Measurements from ENCODE around the gene FGFBP2. TPM values are rescaled to one million over a fixed set of nuclear protein-coding genes. Genes with fewer than 3 reads are reported as not detected.

Gene FGFBP2
- total RNA-seq, 1 donor: 0.36 TPM

- Histone ChIP-seq H3K9me3 (ENCODE audit: low read depth, low read length) (no peaks in the 10 kb centered on the region), H3K4me2 (ENCODE audit: insufficient read depth, low read length) (no peak overlapping the region), H3K36me3 (ENCODE audit: insufficient read depth, low read length) (no peaks in the 10 kb centered on the region), H3K4me1 (ENCODE audit: insufficient read depth, low read length) (no peaks in the 10 kb centered on the region), H3K27ac (ENCODE audit: low read depth, low read length) (no peak overlapping the region), H3K79me2 (ENCODE audit: insufficient read depth, low read length) (no peaks in the 10 kb centered on the region), H3K27me3 (ENCODE audit: insufficient read depth, low read length) (peaks cover 18% of the 10 kb centered on the region), H4K20me1 (ENCODE audit: insufficient read depth, low read length) (no peaks in the 10 kb centered on the region), H2AFZ (ENCODE audit: low read length) (no peak overlapping the region), H3K4me3 (ENCODE audit: insufficient read depth, low read length) (no peak overlapping the region)
- DNase-seq (ENCODE audit: insufficient read length, low spot score, missing footprints): no peak
- TF ChIP-seq CTCF (IDR thresholded peaks at IDR 0.05; ENCODE audit: extremely low read depth, low read depth, low read length): no peak
These were observed 33.8 kb upstream of the FGFBP2 start for GRCh38 chr4:15996773-15997172.

- no peak overlapping the region for H3K27ac ChIP-seq (ENCODE audit: low read depth, low read length)
- no peak overlapping the region for H2AFZ ChIP-seq (ENCODE audit: low read length)
- H3K4me2 ChIP-seq (ENCODE audit: insufficient read depth, low read length): no peak overlapping the region
- peaks cover 18% of the 10 kb centered on the region for H3K27me3 ChIP-seq (ENCODE audit: insufficient read depth, low read length)
- H3K36me3 ChIP-seq (ENCODE audit: insufficient read depth, low read length): no peaks in the 10 kb centered on the region
- H3K4me3 ChIP-seq (ENCODE audit: insufficient read depth, low read length): no peak overlapping the region
- no peaks in the 10 kb centered on the region for H3K4me1 ChIP-seq (ENCODE audit: insufficient read depth, low read length)
- H3K9me3 ChIP-seq (ENCODE audit: low read depth, low read length): no peaks in the 10 kb centered on the region
- DNase-seq (ENCODE audit: insufficient read length, low spot score, missing footprints): no peak
- H4K20me1 ChIP-seq (ENCODE audit: insufficient read depth, low read length): no peaks in the 10 kb centered on the region
- no peak for TF ChIP-seq CTCF (IDR thresholded peaks at IDR 0.05; ENCODE audit: extremely low read depth, low read depth, low read length)
- no peaks in the 10 kb centered on the region for H3K79me2 ChIP-seq (ENCODE audit: insufficient read depth, low read length)
These were observed 32.9 kb upstream of the FGFBP2 start for GRCh38 chr4:15995826-15996225.

GRCh38 chr4:15992167-15992485 lies 29.2 kb upstream of the FGFBP2 start:
- TF ChIP-seq CTCF (IDR thresholded peaks at IDR 0.05; ENCODE audit: extremely low read depth, low read depth, low read length): no peak
- H3K27ac ChIP-seq (ENCODE audit: low read depth, low read length): no peak overlapping the region
- no peak overlapping the region for H2AFZ ChIP-seq (ENCODE audit: low read length)
- H3K27me3 ChIP-seq (ENCODE audit: insufficient read depth, low read length): peaks cover 30% of the 10 kb centered on the region
- no peak overlapping the region for H3K4me2 ChIP-seq (ENCODE audit: insufficient read depth, low read length)
- H3K36me3 ChIP-seq (ENCODE audit: insufficient read depth, low read length): no peaks in the 10 kb centered on the region
- no peak overlapping the region for H3K4me3 ChIP-seq (ENCODE audit: insufficient read depth, low read length)
- no peaks in the 10 kb centered on the region for H3K4me1 ChIP-seq (ENCODE audit: insufficient read depth, low read length)
- no peak for DNase-seq (ENCODE audit: insufficient read length, low spot score, missing footprints)
- no peaks in the 10 kb centered on the region for H4K20me1 ChIP-seq (ENCODE audit: insufficient read depth, low read length)
- no peaks in the 10 kb centered on the region for H3K9me3 ChIP-seq (ENCODE audit: low read depth, low read length)
- no peaks in the 10 kb centered on the region for H3K79me2 ChIP-seq (ENCODE audit: insufficient read depth, low read length)

GRCh38 chr4:15990570-15991285 lies 27.8 kb upstream of the FGFBP2 start:
- TF ChIP-seq CTCF (IDR thresholded peaks at IDR 0.05; ENCODE audit: extremely low read depth, low read depth, low read length): no peak
- peaks cover 30% of the 10 kb centered on the region for H3K27me3 ChIP-seq (ENCODE audit: insufficient read depth, low read length)
- H3K79me2 ChIP-seq (ENCODE audit: insufficient read depth, low read length): no peaks in the 10 kb centered on the region
- H3K4me3 ChIP-seq (ENCODE audit: insufficient read depth, low read length): no peak overlapping the region
- no peak for DNase-seq (ENCODE audit: insufficient read length, low spot score, missing footprints)
- no peaks in the 10 kb centered on the region for H4K20me1 ChIP-seq (ENCODE audit: insufficient read depth, low read length)
- no peaks in the 10 kb centered on the region for H3K9me3 ChIP-seq (ENCODE audit: low read depth, low read length)
- H3K4me1 ChIP-seq (ENCODE audit: insufficient read depth, low read length): no peaks in the 10 kb centered on the region
- no peaks in the 10 kb centered on the region for H3K36me3 ChIP-seq (ENCODE audit: insufficient read depth, low read length)
- no peak overlapping the region for H3K4me2 ChIP-seq (ENCODE audit: insufficient read depth, low read length)
- no peak overlapping the region for H3K27ac ChIP-seq (ENCODE audit: low read depth, low read length)
- no peak overlapping the region for H2AFZ ChIP-seq (ENCODE audit: low read length)

All from osteoblast (primary cell).